PC-3 (cell line): ENCODE data around the gene SEC23IP. TPM values are rescaled to one million over a fixed set of nuclear protein-coding genes. Genes with fewer than 3 reads are reported as not detected.

Experiments used
- ATAC-seq: fragments of 200-7000 bp; cut with Tn5 transposase; 2 replicates; pipeline ENCODE4 v1.9.1; 2020; ENCODE audit warnings: mild to moderate bottlenecking, moderate library complexity
- BruUV-seq: library from RNA; stranded (reverse); fragments of 400-500 nt; replicated peaks from 2 replicates; lab custom pipeline; 2021; lab: Mats Ljungman, UMichigan
- CTCF ChIA-PET: fragments of 300-600 bp; sonication (Branson Sonifier 250); formaldehyde crosslinking; loops from one replicate; lab custom pipeline; 2022; ENCODE audit warnings: antibody characterized with exemption; lab: Charles Lee
- POLR2A ChIA-PET: fragments of 300-600 bp; sonication (Branson Sonifier 250); formaldehyde crosslinking; loops from one replicate; lab custom pipeline; 2022; ENCODE audit warnings: antibody characterized with exemption; ENCODE audit not compliant: unreplicated experiment; lab: Charles Lee
- DNase-seq: peaks from one replicate; pipeline ENCODE4 v3.0.0-alpha.2; 2015
- H2AFZ ChIP-seq: fragments of 300-600 bp; sonication (generic); 2 replicates; pipeline ENCODE4 v1.6.0; 2016; ENCODE audit warnings: antibody characterized with exemption, low read length
- H3F3A ChIP-seq: fragments of 300-600 bp; sonication (generic); one replicate; pipeline ENCODE4 v1.6.0; 2017; ENCODE audit warnings: antibody characterized with exemption, low read length, control low read depth, mild to moderate bottlenecking; ENCODE audit not compliant: unreplicated experiment
- H3K27ac ChIP-seq: fragments of 300-600 bp; sonication (generic); 2 replicates; pipeline ENCODE4 v1.5.1; 2016; ENCODE audit warnings: mild to moderate bottlenecking, low read length
- H3K27me3 ChIP-seq: fragments of 300-600 bp; sonication (generic); 2 replicates; pipeline ENCODE4 v1.6.1; 2016; ENCODE audit warnings: low read length, mixed read lengths
- H3K36me3 ChIP-seq: fragments of 300-600 bp; sonication (generic); 2 replicates; pipeline ENCODE4 v1.6.1; 2016; ENCODE audit warnings: low read depth, mixed run types, low read length, mixed read lengths
- H3K4me1 ChIP-seq: fragments of 300-600 bp; sonication (generic); 2 replicates; pipeline ENCODE4 v1.5.1; 2016; ENCODE audit warnings: low read length; ENCODE audit not compliant: insufficient read depth
- H3K4me2 ChIP-seq: fragments of 300-600 bp; sonication (generic); 2 replicates; pipeline ENCODE4 v1.6.0; 2016; ENCODE audit warnings: low read length
- H3K4me3 ChIP-seq: fragments of 300-600 bp; sonication (generic); 2 replicates; pipeline ENCODE4 v1.5.1; 2016; ENCODE audit warnings: mild to moderate bottlenecking, low read length, mixed read lengths
- H3K79me2 ChIP-seq: fragments of 300-600 bp; sonication (generic); 2 replicates; pipeline ENCODE4 v1.6.1; 2017; ENCODE audit warnings: low read length, mixed read lengths
- H3K9ac ChIP-seq: fragments of 300-600 bp; sonication (generic); 2 replicates; pipeline ENCODE4 v1.6.0; 2016; ENCODE audit warnings: mild to moderate bottlenecking, low read length
- H3K9me2 ChIP-seq: fragments of 300-600 bp; sonication (generic); replicated peaks from 2 replicates; pipeline ENCODE4 v1.6.1; 2016; ENCODE audit warnings: mixed run types, low read length, mixed read lengths
- H3K9me3 ChIP-seq: fragments of 300-600 bp; sonication (generic); 2 replicates; pipeline ENCODE4 v1.6.1; 2016; ENCODE audit warnings: low read length, mixed read lengths
- H4K20me1 ChIP-seq: fragments of 300-600 bp; sonication (generic); 2 replicates; pipeline ENCODE4 v1.6.1; 2016; ENCODE audit warnings: low read length, mixed read lengths
- EZH2 ChIP-seq: fragments of 300-600 bp; sonication (generic); IDR thresholded peaks from one replicate; pipeline ENCODE4 v1.6.1; 2017; ENCODE audit warnings: antibody characterized with exemption, mild to moderate bottlenecking, low read length; ENCODE audit not compliant: unreplicated experiment
- EZH2phosphoT487 ChIP-seq: fragments of 300-600 bp; sonication (generic); IDR thresholded peaks from 2 replicates; pipeline ENCODE4 v1.6.1; 2018; ENCODE audit warnings: mild to moderate bottlenecking, antibody characterized with exemption, low read length, borderline replicate concordance
- intact Hi-C: fragments of 100-400 bp; cut with micrococcal nuclease; formaldehyde crosslinking; loops from 2 replicates; pipeline ENCODE4 v1.9.0; 2023
- total RNA-seq: library from RNA; depleted of rRNA; stranded (reverse); fragments of >200 nt; gene quantifications from 2 replicates; pipeline ENCODE4 v1.2.3, GENCODE V29; 2014
- TF ChIP-seq, protein P1 (sequence below): fragments of 300-600 bp; sonication (generic); conservative IDR thresholded peaks from 2 replicates; pipeline ENCODE4 v1.5.1; 2017; ENCODE audit warnings: antibody characterized with exemption, low read depth, mild to moderate bottlenecking, low read length

The SEC23IP gene
- total RNA-seq, 1 experiment from 2014 or later, result 42.7 TPM

DNA sequence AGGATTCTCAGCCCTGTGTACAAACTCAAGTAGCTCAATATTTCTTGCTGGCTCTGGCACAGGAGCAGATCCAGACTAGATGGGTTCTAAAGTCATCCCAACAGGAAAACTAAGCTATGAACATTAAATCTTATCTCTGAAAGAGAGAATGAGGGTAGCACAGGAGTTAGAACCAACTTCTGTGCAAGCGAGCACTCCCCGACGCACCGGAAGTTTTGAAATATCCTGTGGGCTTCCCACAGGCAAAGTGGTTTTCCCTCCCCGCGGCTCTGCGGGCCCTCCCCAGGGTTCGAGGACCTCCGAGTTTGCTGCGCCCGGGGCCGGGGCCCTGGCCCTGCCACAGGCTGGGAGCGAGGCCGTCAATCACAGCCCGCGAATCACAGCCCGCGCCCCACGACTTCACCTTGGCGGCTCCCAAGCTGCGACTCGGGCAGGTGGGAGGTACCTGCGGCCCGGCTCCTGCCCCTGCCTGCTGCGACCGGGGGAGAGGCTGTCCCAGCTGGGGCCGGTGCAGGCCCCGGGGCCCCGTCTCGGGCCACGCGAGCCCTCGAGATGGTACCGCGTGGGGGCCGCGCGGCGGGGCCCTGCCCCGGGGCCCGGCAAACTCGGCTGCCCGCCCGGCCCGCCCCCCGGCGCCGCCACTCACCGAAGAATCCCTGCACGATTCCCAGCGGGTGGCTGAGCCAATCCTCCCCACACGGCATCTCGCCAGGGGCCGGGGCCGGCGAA is 20.5 kb upstream of the SEC23IP start:
- intact Hi-C loops, result loop anchor here (1.0 to 5.0 kb wide), 2 partner anchors 20 to 185 kb away; partner anchors contain the start of gene SEC23IP
- no peak overlapping the region for H3K27ac ChIP-seq
- TF ChIP-seq, protein P1, sequence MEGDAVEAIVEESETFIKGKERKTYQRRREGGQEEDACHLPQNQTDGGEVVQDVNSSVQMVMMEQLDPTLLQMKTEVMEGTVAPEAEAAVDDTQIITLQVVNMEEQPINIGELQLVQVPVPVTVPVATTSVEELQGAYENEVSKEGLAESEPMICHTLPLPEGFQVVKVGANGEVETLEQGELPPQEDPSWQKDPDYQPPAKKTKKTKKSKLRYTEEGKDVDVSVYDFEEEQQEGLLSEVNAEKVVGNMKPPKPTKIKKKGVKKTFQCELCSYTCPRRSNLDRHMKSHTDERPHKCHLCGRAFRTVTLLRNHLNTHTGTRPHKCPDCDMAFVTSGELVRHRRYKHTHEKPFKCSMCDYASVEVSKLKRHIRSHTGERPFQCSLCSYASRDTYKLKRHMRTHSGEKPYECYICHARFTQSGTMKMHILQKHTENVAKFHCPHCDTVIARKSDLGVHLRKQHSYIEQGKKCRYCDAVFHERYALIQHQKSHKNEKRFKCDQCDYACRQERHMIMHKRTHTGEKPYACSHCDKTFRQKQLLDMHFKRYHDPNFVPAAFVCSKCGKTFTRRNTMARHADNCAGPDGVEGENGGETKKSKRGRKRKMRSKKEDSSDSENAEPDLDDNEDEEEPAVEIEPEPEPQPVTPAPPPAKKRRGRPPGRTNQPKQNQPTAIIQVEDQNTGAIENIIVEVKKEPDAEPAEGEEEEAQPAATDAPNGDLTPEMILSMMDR, result no peak
- no peak for TF ChIP-seq EZH2
- peak overlapping the region; percentile 87 for H3K9ac ChIP-seq
- H3K79me2 ChIP-seq, result peaks cover 51% of the 10 kb centered on the region
- BruUV-seq, result no TSS peak
- no peaks in the 10 kb centered on the region for H3K36me3 ChIP-seq
- H4K20me1 ChIP-seq, result peaks cover 31% of the 10 kb centered on the region
- ChIA-PET POLR2A (interaction anchor here (0.5 to 0.7 kb wide), 3 partner anchors 11 to 197 kb away, joined by 3 to 5 read pairs (median 5); no protein-coding TSS in a partner anchor), CTCF (no interaction called here)
- H3K4me2 ChIP-seq, result peak overlapping the region; percentile 95
- peak; percentile 54 for ATAC-seq
- no peaks in the 10 kb centered on the region for H3K9me2 ChIP-seq
- no peaks in the 10 kb centered on the region for H3K9me3 ChIP-seq
- no peak overlapping the region for H2AFZ ChIP-seq
- peak overlapping the region; percentile 94 for H3K4me3 ChIP-seq
- H3F3A ChIP-seq, result no peaks in the 10 kb centered on the region
- no peaks in the 10 kb centered on the region for H3K27me3 ChIP-seq
- peak; percentile 41 for DNase-seq
- peaks cover 9% of the 10 kb centered on the region; the same call in 1 of the 2 replicates for H3K4me1 ChIP-seq

DNA sequence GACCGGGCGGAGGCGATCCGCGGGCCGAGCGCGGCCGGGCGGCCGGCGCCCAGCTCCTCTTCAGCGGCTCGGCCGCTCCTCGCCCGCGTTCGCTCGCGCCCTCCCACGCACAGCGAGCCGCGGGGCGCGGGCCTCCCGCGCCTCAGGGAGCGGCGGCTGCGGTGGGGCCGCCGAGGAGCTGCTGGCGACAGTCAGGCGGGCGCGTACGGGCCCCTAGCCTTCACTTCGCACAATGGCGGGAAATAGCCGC is 20.0 kb upstream of the SEC23IP start, which contains the start of gene MCMBP:
TSS of gene MCMBP (minus strand) at position 234 of the 250 bp plus-strand sequence. CDS start 259 bp downstream, outside the sequence.
- Histone ChIP-seq H4K20me1 (peaks cover 31% of the 10 kb centered on the region), H3K36me3 (no peaks in the 10 kb centered on the region), H3K9me3 (no peaks in the 10 kb centered on the region), H3F3A (no peaks in the 10 kb centered on the region), H3K9ac (peak within 1 kb of the TSS; percentile 87), H3K4me1 (peaks cover 9% of the 10 kb centered on the region; the same call in 1 of the 2 replicates), H3K4me3 (peak within 1 kb of the TSS; percentile 94), H3K27ac (peak within 1 kb of the TSS; percentile 4; the same call in 1 of the 2 replicates), H3K27me3 (no peaks in the 10 kb centered on the region), H3K4me2 (peak within 1 kb of the TSS; percentile 95), H3K9me2 (no peaks in the 10 kb centered on the region), H2AFZ (peak within 1 kb of the TSS; percentile 99), H3K79me2 (peaks cover 46% of the 10 kb centered on the region)
- TF ChIP-seq, protein P1, result no peak
- TF ChIP-seq EZH2phosphoT487 (no peak), EZH2 (no peak)
- no TSS peak for BruUV-seq
- POLR2A ChIA-PET, result interaction anchor here (0.6 to 0.7 kb wide), 3 partner anchors 11 to 165 kb away, joined by 3 to 5 read pairs (median 3); no protein-coding TSS in a partner anchor
- no peak for DNase-seq
- intact Hi-C loops, result loop anchor here (1.0 to 5.0 kb wide), 2 partner anchors 20 to 185 kb away; partner anchors contain the start of gene SEC23IP
- ATAC-seq, result peak; percentile 22
- CTCF ChIA-PET, result no interaction called here
